CD4-positive, alpha-beta T cell treated with Interleukin-2 at 100 ng/mL for 4 hours (primary cell): ENCODE results near the gene IFT57.

Experiments
- DNase-seq: peaks from one replicate; pipeline ENCODE4 v3.0.0-alpha.2; 2020; ENCODE audit warnings: low spot score

The IFT57 gene

GRCh38 chr3:108218811-108219210, 3.4 kb downstream of the IFT57 start:
- no peak for DNase-seq

- no peak for DNase-seq
Observed at GRCh38 chr3:108215871-108216270, 6.4 kb downstream of the IFT57 start.

GRCh38 chr3:108209579-108209978, 12.6 kb downstream of the IFT57 start:
- DNase-seq: no peak

- no peak for DNase-seq
Observed at GRCh38 chr3:108208831-108209230, 13.4 kb downstream of the IFT57 start.

- DNase-seq: no peak
Observed at GRCh38 chr3:108202834-108203233, 19.4 kb downstream of the IFT57 start.

- no peak for DNase-seq
Observed at GRCh38 chr3:108202080-108202479, 20.1 kb downstream of the IFT57 start.

GRCh38 chr3:108201258-108201657, 21.0 kb downstream of the IFT57 start:
- DNase-seq: no peak

- no peak for DNase-seq
Observed at GRCh38 chr3:108200578-108200977, 21.6 kb downstream of the IFT57 start.

- DNase-seq: no peak
Observed at GRCh38 chr3:108200024-108200423, 22.2 kb downstream of the IFT57 start.

- DNase-seq: no peak
Observed at GRCh38 chr3:108191394-108191793, 30.8 kb downstream of the IFT57 start.

- no peak for DNase-seq
Observed at GRCh38 chr3:108190346-108190745, 31.9 kb downstream of the IFT57 start.

- DNase-seq: no peak
Observed at GRCh38 chr3:108189440-108189839, 32.8 kb downstream of the IFT57 start.

- DNase-seq: no peak
Observed at GRCh38 chr3:108185536-108185935, 36.7 kb downstream of the IFT57 start.

GRCh38 chr3:108184824-108185223, 37.4 kb downstream of the IFT57 start:
- no peak for DNase-seq

- DNase-seq: no peak
Observed at GRCh38 chr3:108183971-108184370, 38.3 kb downstream of the IFT57 start.

GRCh38 chr3:108183181-108183580, 39.0 kb downstream of the IFT57 start:
- no peak for DNase-seq

- DNase-seq: no peak
Observed at GRCh38 chr3:108182339-108182738, 39.9 kb downstream of the IFT57 start.

GRCh38 chr3:108181172-108181571, 41.1 kb downstream of the IFT57 start:
- DNase-seq: no peak

- DNase-seq: no peak
Observed at GRCh38 chr3:108180194-108180593, 42.0 kb downstream of the IFT57 start.

GRCh38 chr3:108178676-108179075, 43.5 kb downstream of the IFT57 start:
- no peak for DNase-seq

- DNase-seq: no peak
Observed at GRCh38 chr3:108177536-108177935, 44.7 kb downstream of the IFT57 start.

- DNase-seq: no peak
Observed at GRCh38 chr3:108175352-108175751, 46.9 kb downstream of the IFT57 start.

GRCh38 chr3:108171106-108171505, 51.1 kb downstream of the IFT57 start:
- no peak for DNase-seq

- no peak for DNase-seq
Observed at GRCh38 chr3:108164391-108164790, 57.8 kb downstream of the IFT57 start.

GRCh38 chr3:108159865-108160264, 62.4 kb downstream of the IFT57 start:
- no peak for DNase-seq
